ENCODE measurements around the gene LRRC75B. TPM values are rescaled to one million over a fixed set of nuclear protein-coding genes. Genes with fewer than 3 reads are reported as not detected.
"Not testable (repeated sequence)": the region's sequence is repeated elsewhere in the genome, so short reads cannot be mapped to it uniquely, and the experiment has no call there.

LRRC75B gene
- total RNA-seq, 1 donor from 2014 or later = 32.5 TPM

- not testable (repeated sequence) for H3K36me3 Mint-ChIP-seq; H3K9me3 Mint-ChIP-seq; H3K4me3 Mint-ChIP-seq; H3K27me3 Mint-ChIP-seq (ENCODE audit: low read depth); H3K27ac Mint-ChIP-seq; DNase-seq (ENCODE audit: low spot score in 2 of 2, unreplicated experiment in 2 of 2)
- H3K4me1 Mint-ChIP-seq = peaks cover 24% of the 10 kb centered on the region
- TF ChIP-seq, protein P1, sequence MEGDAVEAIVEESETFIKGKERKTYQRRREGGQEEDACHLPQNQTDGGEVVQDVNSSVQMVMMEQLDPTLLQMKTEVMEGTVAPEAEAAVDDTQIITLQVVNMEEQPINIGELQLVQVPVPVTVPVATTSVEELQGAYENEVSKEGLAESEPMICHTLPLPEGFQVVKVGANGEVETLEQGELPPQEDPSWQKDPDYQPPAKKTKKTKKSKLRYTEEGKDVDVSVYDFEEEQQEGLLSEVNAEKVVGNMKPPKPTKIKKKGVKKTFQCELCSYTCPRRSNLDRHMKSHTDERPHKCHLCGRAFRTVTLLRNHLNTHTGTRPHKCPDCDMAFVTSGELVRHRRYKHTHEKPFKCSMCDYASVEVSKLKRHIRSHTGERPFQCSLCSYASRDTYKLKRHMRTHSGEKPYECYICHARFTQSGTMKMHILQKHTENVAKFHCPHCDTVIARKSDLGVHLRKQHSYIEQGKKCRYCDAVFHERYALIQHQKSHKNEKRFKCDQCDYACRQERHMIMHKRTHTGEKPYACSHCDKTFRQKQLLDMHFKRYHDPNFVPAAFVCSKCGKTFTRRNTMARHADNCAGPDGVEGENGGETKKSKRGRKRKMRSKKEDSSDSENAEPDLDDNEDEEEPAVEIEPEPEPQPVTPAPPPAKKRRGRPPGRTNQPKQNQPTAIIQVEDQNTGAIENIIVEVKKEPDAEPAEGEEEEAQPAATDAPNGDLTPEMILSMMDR (IDR thresholded peaks at IDR 0.05; ENCODE audit: unreplicated experiment) = peak; percentile 52
Measured at GRCh38 chr22:24629069-24629468, 36.2 kb upstream of the LRRC75B start.

DNA sequence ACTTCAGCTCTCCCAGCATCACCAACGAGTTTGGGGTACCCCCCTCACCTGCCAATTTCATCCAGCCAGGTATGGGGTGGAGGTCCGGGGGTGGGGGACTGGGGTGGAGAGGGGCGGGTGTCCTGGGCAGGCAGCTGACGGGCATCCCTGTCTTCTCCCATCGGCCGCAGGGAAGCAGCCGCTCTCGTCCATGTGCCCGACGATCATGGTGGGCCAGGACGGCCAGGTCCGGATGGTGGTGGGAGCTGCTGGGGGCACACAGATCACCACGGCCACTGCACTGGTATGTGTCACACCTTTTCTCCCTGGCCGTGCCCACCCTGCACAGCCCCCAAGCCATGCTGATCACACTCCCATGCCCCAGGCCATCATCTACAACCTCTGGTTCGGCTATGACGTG is 35.0 kb upstream of the LRRC75B start:
- H3K9me3 Mint-ChIP-seq, H3K36me3 Mint-ChIP-seq: not testable (repeated sequence)
- peaks cover 15% of the 10 kb centered on the region for H3K4me1 Mint-ChIP-seq

DNA sequence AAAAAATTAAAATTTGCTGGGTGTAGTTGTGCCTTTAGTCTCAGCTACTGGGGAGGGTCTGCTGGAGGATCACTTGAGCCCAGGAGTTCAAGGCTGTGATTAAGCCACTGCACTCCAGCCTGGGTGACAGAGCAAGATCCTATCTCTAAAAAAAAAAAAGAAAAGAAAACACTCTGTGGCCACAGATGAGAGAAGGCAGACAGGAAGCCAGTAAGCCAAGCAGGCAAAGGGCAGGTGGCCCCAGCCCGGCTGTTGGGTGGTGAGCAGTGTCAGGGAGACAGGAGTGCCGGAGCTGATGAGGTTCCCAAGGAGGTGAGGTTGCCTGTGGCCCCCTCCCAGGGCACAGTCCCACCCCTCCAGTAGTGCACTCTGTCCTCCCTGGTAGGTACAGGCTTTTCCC is 29.7 kb upstream of the LRRC75B start:
- H3K27ac Mint-ChIP-seq; H3K9me3 Mint-ChIP-seq; H3K36me3 Mint-ChIP-seq; H3K4me1 Mint-ChIP-seq; DNase-seq (ENCODE audit: low spot score in 2 of 2, unreplicated experiment in 2 of 2); H3K27me3 Mint-ChIP-seq (ENCODE audit: low read depth); H3K4me3 Mint-ChIP-seq: not testable (repeated sequence)

More for the DNA sequence above, 35.0 kb upstream of the LRRC75B start:
- not testable (repeated sequence) for H3K27ac Mint-ChIP-seq; H3K4me3 Mint-ChIP-seq; H3K27me3 Mint-ChIP-seq (ENCODE audit: low read depth); DNase-seq (ENCODE audit: low spot score in 2 of 2, unreplicated experiment in 2 of 2)

DNA sequence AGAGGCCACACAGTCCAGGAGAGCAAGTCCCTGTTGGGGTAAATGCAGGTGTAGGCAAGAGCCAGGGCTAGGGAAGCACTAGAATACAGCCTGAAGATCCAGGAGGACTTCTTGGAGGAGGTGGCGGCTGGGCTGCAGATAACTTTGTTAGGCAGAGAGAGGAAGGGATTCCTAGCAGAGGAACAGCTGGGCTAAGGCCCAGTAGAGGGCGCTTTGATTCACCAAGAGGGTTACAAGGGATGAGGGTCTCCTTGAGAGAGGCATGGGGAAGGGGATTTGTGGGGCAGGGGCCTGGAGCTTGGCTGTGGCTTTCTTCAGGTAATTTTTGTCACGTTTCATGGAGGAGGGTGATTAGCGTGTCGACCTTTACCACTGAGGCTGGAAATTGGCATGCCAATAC is 28.4 kb upstream of the LRRC75B start:
- H3K27ac Mint-ChIP-seq; H3K27me3 Mint-ChIP-seq (ENCODE audit: low read depth); H3K9me3 Mint-ChIP-seq; H3K4me3 Mint-ChIP-seq; H3K4me1 Mint-ChIP-seq; DNase-seq (ENCODE audit: low spot score in 2 of 2, unreplicated experiment in 2 of 2); H3K36me3 Mint-ChIP-seq: not testable (repeated sequence)

- H3K27ac Mint-ChIP-seq; H3K4me3 Mint-ChIP-seq; H3K27me3 Mint-ChIP-seq (ENCODE audit: low read depth); H3K4me1 Mint-ChIP-seq; H3K36me3 Mint-ChIP-seq; DNase-seq (ENCODE audit: low spot score in 2 of 2, unreplicated experiment in 2 of 2); H3K9me3 Mint-ChIP-seq: not testable (repeated sequence)
Measured at GRCh38 chr22:24614794-24615193, 21.9 kb upstream of the LRRC75B start.

- not testable (repeated sequence) for DNase-seq (ENCODE audit: low spot score in 2 of 2, unreplicated experiment in 2 of 2); H3K36me3 Mint-ChIP-seq; H3K9me3 Mint-ChIP-seq; H3K27me3 Mint-ChIP-seq (ENCODE audit: low read depth); H3K4me3 Mint-ChIP-seq; H3K27ac Mint-ChIP-seq; H3K4me1 Mint-ChIP-seq
Measured at GRCh38 chr22:24609888-24610287, 17.0 kb upstream of the LRRC75B start.

GRCh38 chr22:24608327-24608726 is 15.5 kb upstream of the LRRC75B start:
- not testable (repeated sequence) for H3K4me3 Mint-ChIP-seq; H3K27ac Mint-ChIP-seq; DNase-seq (ENCODE audit: low spot score in 2 of 2, unreplicated experiment in 2 of 2); H3K36me3 Mint-ChIP-seq; H3K9me3 Mint-ChIP-seq; H3K27me3 Mint-ChIP-seq (ENCODE audit: low read depth)
- H3K4me1 Mint-ChIP-seq = peaks cover 13% of the 10 kb centered on the region

- not testable (repeated sequence) for H3K4me3 Mint-ChIP-seq; H3K36me3 Mint-ChIP-seq; H3K9me3 Mint-ChIP-seq; DNase-seq (ENCODE audit: low spot score in 2 of 2, unreplicated experiment in 2 of 2); H3K27me3 Mint-ChIP-seq (ENCODE audit: low read depth)
- Mint-ChIP-seq H3K27ac (peak overlapping the region; percentile 80), H3K4me1 (peaks cover 17% of the 10 kb centered on the region)
Measured at GRCh38 chr22:24607429-24607983, 14.6 kb upstream of the LRRC75B start.

DNA sequence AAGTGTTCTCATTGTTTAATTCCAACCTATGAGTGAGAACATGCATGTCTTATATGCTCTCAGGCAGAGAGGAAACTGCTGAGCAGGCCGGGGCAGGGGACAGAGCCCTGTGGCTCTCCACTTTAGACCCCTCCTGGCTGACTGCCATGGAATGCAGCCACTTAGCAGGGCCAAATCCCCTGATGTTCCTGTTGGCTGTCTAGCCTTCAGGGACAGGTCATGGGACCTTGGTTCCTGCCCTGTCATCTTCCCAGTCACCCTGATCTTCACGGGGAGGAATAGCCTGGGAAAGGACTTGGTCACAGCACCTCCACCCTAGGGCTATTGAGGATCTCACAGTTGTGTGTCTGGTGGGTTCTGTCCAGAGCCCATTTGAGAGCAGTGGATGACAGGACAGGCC is 13.5 kb upstream of the LRRC75B start:
- H3K27me3 Mint-ChIP-seq (ENCODE audit: low read depth); DNase-seq (ENCODE audit: low spot score in 2 of 2, unreplicated experiment in 2 of 2); H3K4me3 Mint-ChIP-seq; H3K36me3 Mint-ChIP-seq; H3K9me3 Mint-ChIP-seq: not testable (repeated sequence)
- Mint-ChIP-seq H3K27ac (peak overlapping the region; percentile 21), H3K4me1 (peaks cover 17% of the 10 kb centered on the region)

DNA sequence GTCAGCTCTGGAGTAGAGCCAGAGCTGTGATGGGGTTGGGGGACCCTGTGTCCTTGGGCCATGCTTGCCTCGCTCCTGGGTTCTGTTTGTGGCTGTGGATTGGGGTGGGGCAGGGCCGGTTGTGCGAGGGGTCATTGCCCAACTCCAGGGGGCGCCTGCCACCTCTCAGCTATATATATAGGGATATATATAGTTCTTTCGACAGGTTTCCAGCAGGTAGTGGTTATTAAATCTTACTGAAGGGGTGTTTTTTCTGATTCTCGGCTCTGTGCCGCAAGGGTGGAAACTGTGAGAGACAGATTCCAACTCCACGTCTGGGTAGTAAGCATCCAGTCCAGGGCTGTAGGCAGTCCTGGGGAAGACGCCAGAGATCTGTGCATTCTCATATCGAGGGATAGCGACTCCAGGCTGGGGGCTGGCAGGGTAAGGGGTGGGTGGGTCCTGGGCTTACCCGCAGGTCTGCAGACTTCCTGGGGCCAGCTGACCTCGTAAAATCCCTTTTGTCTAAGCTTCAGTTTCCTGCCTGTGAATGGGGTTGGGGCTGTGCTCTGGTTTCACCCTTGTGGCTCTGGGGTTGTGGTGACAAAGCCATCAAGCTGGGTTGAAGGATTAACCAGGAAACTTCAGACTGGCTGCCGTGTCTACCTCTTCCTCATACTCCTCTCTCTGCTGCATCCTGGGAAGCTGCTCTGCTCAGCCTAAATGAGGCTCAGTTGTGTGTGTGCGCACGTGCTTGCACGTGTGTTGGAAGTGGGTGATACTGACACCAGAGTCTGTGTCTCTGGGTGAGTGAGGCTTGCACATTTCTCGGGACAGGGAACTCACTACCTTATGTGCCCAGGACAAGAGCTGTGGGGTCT is 11.1 kb upstream of the LRRC75B start:
- H3K4me3 Mint-ChIP-seq = peak overlapping the region; percentile 56
- H3K36me3 Mint-ChIP-seq; DNase-seq (ENCODE audit: low spot score in 2 of 2, unreplicated experiment in 2 of 2); H3K9me3 Mint-ChIP-seq; H3K27me3 Mint-ChIP-seq (ENCODE audit: low read depth): not testable (repeated sequence)
- peaks cover 29% of the 10 kb centered on the region for H3K4me1 Mint-ChIP-seq
- peak overlapping the region; percentile 92 for H3K27ac Mint-ChIP-seq

GRCh38 chr22:24602847-24603769 is 10.2 kb upstream of the LRRC75B start, which contains the start of gene GGT1:
TSS of gene GGT1 (plus strand) at chr22:24603193. CDS start at chr22:24611082, 7,889 bp downstream.
- not testable (repeated sequence) for H3K9me3 Mint-ChIP-seq; H3K27me3 Mint-ChIP-seq (ENCODE audit: low read depth); H3K36me3 Mint-ChIP-seq; DNase-seq (ENCODE audit: low spot score in 2 of 2, unreplicated experiment in 2 of 2)
- peaks cover 30% of the 10 kb centered on the region for H3K4me1 Mint-ChIP-seq
- peak within 1 kb of the TSS; percentile 92 for H3K27ac Mint-ChIP-seq
- peak within 1 kb of the TSS; percentile 56 for H3K4me3 Mint-ChIP-seq

GRCh38 chr22:24602105-24602749 is 9.4 kb upstream of the LRRC75B start:
- H3K27me3 Mint-ChIP-seq (ENCODE audit: low read depth); H3K36me3 Mint-ChIP-seq; H3K9me3 Mint-ChIP-seq; H3K4me3 Mint-ChIP-seq; H3K27ac Mint-ChIP-seq; DNase-seq (ENCODE audit: low spot score in 2 of 2, unreplicated experiment in 2 of 2): not testable (repeated sequence)
- peaks cover 30% of the 10 kb centered on the region for H3K4me1 Mint-ChIP-seq
